Measurements from ENCODE around the gene ARHGAP33.
"Not testable (repeated sequence)": the region's sequence is repeated elsewhere in the genome, so short reads cannot be mapped to it uniquely, and the experiment has no call there.

Gene ARHGAP33

GRCh38 chr19:35755550-35756376 is 19.6 kb upstream of the ARHGAP33 start:
- peak; percentile 61 for DNase-seq

GRCh38 chr19:35756377-35757230 is 18.8 kb upstream of the ARHGAP33 start, which contains the start of gene HSPB6:
TSS of gene HSPB6 (minus strand) at chr19:35757029. CDS start at chr19:35757008, 21 bp downstream.
- DNase-seq = no peak

- no peak for DNase-seq
These were observed 18.1 kb upstream of the ARHGAP33 start for GRCh38 chr19:35757231-35757748.

- DNase-seq = peak; percentile 99
These were observed 17.4 kb upstream of the ARHGAP33 start, which contains the start of gene PROSER3 for GRCh38 chr19:35757749-35758608. TSS of gene PROSER3 (plus strand) at chr19:35758176. CDS start at chr19:35758216, 40 bp downstream.

GRCh38 chr19:35759697-35760096 is 15.7 kb upstream of the ARHGAP33 start:
- DNase-seq = no peak

- DNase-seq = no peak
These were observed 14.5 kb upstream of the ARHGAP33 start for GRCh38 chr19:35760711-35761349.

GRCh38 chr19:35764432-35765315 is 10.7 kb upstream of the ARHGAP33 start:
- no peak for DNase-seq

- DNase-seq = no peak
These were observed 8.7 kb upstream of the ARHGAP33 start for GRCh38 chr19:35766571-35767104.

- no peak for DNase-seq
These were observed 7.9 kb upstream of the ARHGAP33 start for GRCh38 chr19:35767288-35768081.

- no peak for DNase-seq
These were observed 7.3 kb upstream of the ARHGAP33 start for GRCh38 chr19:35768082-35768421.

- not testable (repeated sequence) for DNase-seq
These were observed 3.0 kb upstream of the ARHGAP33 start for GRCh38 chr19:35772362-35772761.

GRCh38 chr19:35773020-35773806 is 2.2 kb upstream of the ARHGAP33 start:
- DNase-seq = no peak

GRCh38 chr19:35774274-35775045 is 904 bp upstream of the ARHGAP33 start:
- no peak for DNase-seq

- DNase-seq = no peak
These were observed 392 bp upstream of the ARHGAP33 start for GRCh38 chr19:35775046-35775297.

GRCh38 chr19:35776102-35776788 is 881 bp downstream of the ARHGAP33 start:
- no peak for DNase-seq

GRCh38 chr19:35777086-35777841 is 1.9 kb downstream of the ARHGAP33 start:
- no peak for DNase-seq

GRCh38 chr19:35777961-35778360 is 2.6 kb downstream of the ARHGAP33 start:
- no peak for DNase-seq

Measured in CD4-positive, alpha-beta T cell treated with Interferon gamma for 1 hour (primary cell).